MV-4-11 (cell line): ENCODE results near the gene UBAC2.
A peak's percentile ranks its signal among the peaks of the same experiment; 100 is the strongest.

Source experiments
- DNase-seq: peaks from one replicate; lab custom pipeline; 2025; lab: John Stamatoyannopoulos, UW

The UBAC2 gene

GRCh38 chr13:99271249-99271648 lies 70.6 kb downstream of the UBAC2 start:
- no peak for DNase-seq

- DNase-seq = no peak
These were observed 71.8 kb downstream of the UBAC2 start for GRCh38 chr13:99272481-99272880.

GRCh38 chr13:99273128-99273527 lies 72.5 kb downstream of the UBAC2 start:
- no peak for DNase-seq

GRCh38 chr13:99275093-99275469 lies 74.4 kb downstream of the UBAC2 start:
- no peak for DNase-seq

- DNase-seq = no peak
These were observed 76.1 kb downstream of the UBAC2 start for GRCh38 chr13:99276706-99277105.

- DNase-seq = peak; percentile 92
These were observed 77.0 kb downstream of the UBAC2 start for GRCh38 chr13:99277629-99278028.

- peak; percentile 71 for DNase-seq
These were observed 77.5 kb downstream of the UBAC2 start for GRCh38 chr13:99278200-99278599.

GRCh38 chr13:99278843-99279242 lies 78.2 kb downstream of the UBAC2 start:
- no peak for DNase-seq

- DNase-seq = peak; percentile 41
These were observed 79.0 kb downstream of the UBAC2 start for GRCh38 chr13:99279637-99280036.

GRCh38 chr13:99280166-99280565 lies 79.5 kb downstream of the UBAC2 start:
- peak; percentile 58 for DNase-seq

- peak; percentile 89 for DNase-seq
These were observed 81.2 kb downstream of the UBAC2 start for GRCh38 chr13:99281811-99282263.

- DNase-seq = peak; percentile 80
These were observed 81.9 kb downstream of the UBAC2 start for GRCh38 chr13:99282264-99283231.

- no peak for DNase-seq
These were observed 85.0 kb downstream of the UBAC2 start for GRCh38 chr13:99285432-99286182.

GRCh38 chr13:99287551-99287950 lies 86.9 kb downstream of the UBAC2 start:
- no peak for DNase-seq

- DNase-seq = peak; percentile 67
These were observed 87.4 kb downstream of the UBAC2 start for GRCh38 chr13:99288089-99288488.

- DNase-seq = peak; percentile 91
These were observed 88.6 kb downstream of the UBAC2 start for GRCh38 chr13:99289271-99289670.

- no peak for DNase-seq
These were observed 89.2 kb downstream of the UBAC2 start for GRCh38 chr13:99289674-99290337.

GRCh38 chr13:99290894-99291293 lies 90.2 kb downstream of the UBAC2 start:
- DNase-seq = no peak

- peak; percentile 60 for DNase-seq
These were observed 92.5 kb downstream of the UBAC2 start for GRCh38 chr13:99293178-99293577.

- no peak for DNase-seq
These were observed 93.5 kb downstream of the UBAC2 start for GRCh38 chr13:99294198-99294597.

GRCh38 chr13:99294958-99295357 lies 94.3 kb downstream of the UBAC2 start:
- no peak for DNase-seq

- DNase-seq = no peak
These were observed 95.0 kb downstream of the UBAC2 start for GRCh38 chr13:99295488-99296252.
